Measurements from ENCODE around the gene LANCL3. TPM values are rescaled to one million over a fixed set of nuclear protein-coding genes. Genes with fewer than 3 reads are reported as not detected.
"Not testable (repeated sequence)": the region's sequence is repeated elsewhere in the genome, so short reads cannot be mapped to it uniquely, and the experiment has no call there.

LANCL3 gene
- total RNA-seq = 0.27 TPM

DNA sequence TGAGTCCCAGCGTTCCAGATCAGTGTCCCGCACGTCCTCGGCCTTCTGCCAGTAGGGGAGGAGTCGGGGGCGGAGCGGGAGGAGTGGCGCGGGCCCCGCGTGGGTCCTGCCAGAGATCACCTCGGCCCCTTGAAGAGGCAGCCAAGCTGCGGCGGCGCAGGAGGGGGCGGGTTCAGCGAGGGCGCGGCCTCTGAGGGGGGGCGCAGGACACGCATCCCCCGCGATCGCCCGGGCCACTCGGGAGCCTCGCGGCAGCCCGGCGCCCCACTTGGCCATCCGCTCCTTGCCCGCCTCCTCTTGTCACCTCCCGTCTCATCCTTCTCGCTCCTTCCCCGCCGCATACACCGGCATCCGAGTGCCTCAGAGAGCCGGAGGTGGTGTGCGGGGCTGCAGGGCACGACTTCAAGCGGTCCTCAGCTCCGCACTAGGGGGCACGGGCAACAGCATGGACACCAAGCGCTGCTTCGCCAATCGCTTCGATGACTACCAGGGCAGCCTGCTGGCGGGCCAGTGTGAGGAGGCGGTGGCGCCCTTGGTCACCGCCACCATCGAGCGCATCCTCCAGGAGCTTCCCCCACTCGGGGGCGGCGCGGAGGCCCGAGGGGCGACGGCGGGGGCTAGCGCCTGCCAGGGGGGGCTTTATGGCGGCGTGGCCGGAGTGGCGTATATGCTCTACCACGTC is at the start of gene LANCL3:
LANCL3 (plus strand) TSS at position 236 of the 682 bp plus-strand sequence; CDS start at position 446, 210 bp downstream.
- not testable (repeated sequence) for DNase-seq (ENCODE audit: low read depth in 2 of 3, low spot score in 2 of 3)

DNA sequence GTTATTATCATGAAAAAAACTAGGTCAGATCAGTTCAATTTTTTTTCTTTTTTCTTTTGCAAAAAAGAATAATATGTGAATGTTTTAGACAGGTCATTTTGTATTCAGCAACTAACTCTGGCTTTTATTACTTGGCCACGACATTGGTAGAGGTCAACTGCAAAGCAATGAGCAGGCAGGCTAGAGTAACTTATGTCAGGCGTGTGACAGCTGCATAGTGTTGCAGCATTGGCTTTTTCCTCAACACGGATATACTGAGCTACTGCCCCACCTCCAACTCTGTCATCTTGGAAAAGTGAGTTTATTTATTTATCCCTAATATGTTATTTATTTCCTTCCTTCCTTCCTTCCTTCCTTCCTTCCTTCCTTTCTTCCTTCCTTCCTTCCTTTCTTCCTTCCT is 47.8 kb upstream of the LANCL3 start:
- DNase-seq (ENCODE audit: low read depth in 2 of 3, low spot score in 2 of 3) = not testable (repeated sequence)

- DNase-seq (ENCODE audit: low read depth in 2 of 3, low spot score in 2 of 3) = no peak
These were observed 29.5 kb upstream of the LANCL3 start for GRCh38 chrX:37541991-37542390.

- no peak for DNase-seq (ENCODE audit: low read depth in 2 of 3, low spot score in 2 of 3)
These were observed 28.7 kb upstream of the LANCL3 start for GRCh38 chrX:37542791-37543190.

- no peak for DNase-seq (ENCODE audit: low read depth in 2 of 3, low spot score in 2 of 3)
These were observed 28.1 kb upstream of the LANCL3 start for GRCh38 chrX:37543324-37543723.

DNA sequence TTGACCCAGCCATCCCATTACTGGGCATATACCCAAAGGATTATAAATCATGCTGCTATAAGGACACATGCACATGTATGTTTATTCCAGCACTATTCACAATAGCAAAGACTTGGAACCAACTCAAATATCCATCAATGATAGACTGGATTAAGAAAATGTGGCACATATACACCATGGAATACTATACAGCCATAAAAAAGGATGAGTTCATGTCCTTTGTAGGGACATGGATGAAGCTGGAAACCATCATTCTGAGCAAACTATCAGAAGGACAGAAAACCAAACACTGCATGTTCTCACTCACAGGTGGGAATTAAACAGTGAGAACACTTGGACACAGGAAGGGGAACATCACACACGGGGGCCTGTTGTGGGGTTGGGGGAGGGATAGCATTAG is 26.9 kb upstream of the LANCL3 start:
- DNase-seq (ENCODE audit: low read depth in 2 of 3, low spot score in 2 of 3) = not testable (repeated sequence)

DNA sequence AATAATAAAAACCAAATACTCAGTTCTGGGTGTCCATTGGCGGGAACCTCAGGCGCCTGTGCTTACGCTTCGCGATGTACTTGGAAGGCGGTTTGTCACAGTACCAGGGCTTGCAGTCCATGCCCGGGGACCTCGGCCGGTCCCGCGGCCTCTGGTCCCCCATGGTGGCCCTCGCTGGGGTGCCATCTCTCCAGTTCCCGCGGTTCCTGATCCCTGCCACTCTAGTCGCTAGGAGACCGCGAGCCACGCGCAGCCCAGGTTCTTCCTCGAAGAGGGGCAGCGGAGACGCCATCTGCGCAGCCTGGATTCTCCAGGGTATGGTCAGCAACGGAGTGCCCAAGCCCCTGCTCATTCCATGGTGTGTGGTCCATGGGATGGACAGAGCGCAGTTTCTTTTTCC is 26.4 kb upstream of the LANCL3 start:
- no peak for DNase-seq (ENCODE audit: low read depth in 2 of 3, low spot score in 2 of 3)

DNA sequence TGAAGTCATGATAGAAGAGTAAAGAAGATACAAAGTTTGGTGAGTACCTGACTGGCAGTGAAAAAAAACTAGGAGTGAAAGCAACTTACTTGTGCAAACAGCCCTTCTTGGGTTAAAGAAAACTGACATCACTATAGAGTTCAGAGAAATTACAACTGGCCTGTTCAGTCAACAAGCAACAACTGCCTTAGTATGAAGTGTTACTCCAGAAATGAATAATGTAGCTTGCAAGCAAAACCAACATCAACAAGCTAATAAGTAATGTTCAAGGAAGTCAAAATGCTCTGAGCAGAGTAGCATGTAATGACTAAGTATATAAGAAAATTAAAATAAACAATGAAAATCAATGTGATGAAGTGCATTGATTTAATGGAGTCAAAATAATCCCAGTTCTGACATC is 21.8 kb upstream of the LANCL3 start:
- DNase-seq (ENCODE audit: low read depth in 2 of 3, low spot score in 2 of 3) = not testable (repeated sequence)

DNA sequence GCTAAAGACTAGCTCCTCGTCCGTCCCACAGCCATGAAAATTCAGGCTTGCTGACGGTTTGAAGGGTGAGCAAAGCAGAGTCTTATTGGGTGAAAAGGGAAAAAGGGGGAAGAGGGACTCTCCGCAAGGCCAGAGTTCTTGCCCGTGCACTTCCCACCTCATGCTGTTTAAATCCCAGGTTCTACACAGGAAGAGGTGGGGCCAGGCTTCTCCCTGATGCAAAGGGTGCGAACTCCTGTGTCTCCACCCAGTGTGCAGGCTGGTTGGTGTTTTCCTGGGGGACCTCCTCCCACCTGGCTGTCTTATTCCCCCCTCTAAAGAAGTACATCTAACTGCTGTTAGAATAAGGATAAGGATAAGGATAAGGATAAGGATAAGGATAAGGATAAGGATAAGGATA is 18.0 kb upstream of the LANCL3 start:
- DNase-seq (ENCODE audit: low read depth in 2 of 3, low spot score in 2 of 3) = no peak

DNA sequence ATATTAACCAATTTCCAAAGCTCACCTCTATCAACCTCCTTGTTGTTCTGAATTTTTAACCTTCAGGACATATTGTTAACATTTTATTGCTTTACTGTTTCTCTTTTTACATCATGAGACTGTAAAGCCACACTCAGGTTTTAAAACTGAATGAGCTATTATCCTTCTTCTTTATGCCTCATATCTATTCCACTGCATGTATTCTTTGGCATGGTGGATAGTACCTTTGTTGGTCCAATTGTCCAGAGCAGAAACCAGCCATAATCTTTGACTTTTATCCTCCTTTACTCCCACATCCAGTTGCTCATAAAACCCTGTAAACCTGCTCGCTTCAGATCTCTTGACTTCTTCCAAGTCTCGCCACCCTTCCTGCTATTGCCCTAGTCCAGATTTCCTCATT is 6.2 kb upstream of the LANCL3 start:
- not testable (repeated sequence) for DNase-seq (ENCODE audit: low read depth in 2 of 3, low spot score in 2 of 3)

DNA sequence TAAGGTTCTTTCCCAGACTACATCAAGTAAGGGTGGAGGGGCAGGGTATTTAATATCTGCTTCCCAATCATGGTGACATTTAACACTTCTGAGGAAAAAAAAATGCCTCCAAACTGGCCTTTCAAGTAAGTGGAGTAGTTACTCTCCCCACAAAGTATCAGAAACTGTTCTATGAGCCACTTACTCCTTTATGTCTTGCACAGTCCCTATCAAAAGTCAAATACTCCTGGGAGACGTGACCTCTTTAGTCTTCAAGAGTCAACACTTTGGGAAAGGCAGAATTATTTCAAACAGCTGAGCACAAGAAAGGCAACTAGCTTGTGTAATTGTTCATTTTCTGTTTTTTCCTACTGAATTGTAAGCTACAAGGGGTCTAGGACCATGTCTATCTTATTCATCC is 1.1 kb upstream of the LANCL3 start:
- not testable (repeated sequence) for DNase-seq (ENCODE audit: low read depth in 2 of 3, low spot score in 2 of 3)

- DNase-seq (ENCODE audit: low read depth in 2 of 3, low spot score in 2 of 3) = not testable (repeated sequence)
These were observed 687 bp downstream of the LANCL3 start for GRCh38 chrX:37572108-37572587.

DNA sequence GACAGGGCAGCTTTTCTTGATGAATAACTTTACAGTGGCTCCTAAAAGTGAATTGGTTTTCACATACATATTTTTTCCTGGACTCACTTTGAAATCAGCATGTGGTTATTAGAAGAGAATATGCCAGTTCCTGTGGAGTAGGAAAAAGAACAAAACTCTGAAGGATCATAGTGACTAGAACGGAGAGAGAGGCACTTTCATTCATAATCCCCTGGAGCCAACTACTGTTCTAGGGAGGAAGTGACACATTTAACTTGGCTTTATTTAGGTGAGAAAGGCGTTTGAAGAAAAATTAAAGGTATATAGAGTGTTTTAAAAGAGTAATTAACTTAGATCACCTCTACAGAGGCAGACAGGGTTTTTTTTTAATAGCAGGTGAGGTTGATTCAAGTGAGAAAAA is 1.7 kb downstream of the LANCL3 start:
- not testable (repeated sequence) for DNase-seq (ENCODE audit: low read depth in 2 of 3, low spot score in 2 of 3)

- no peak for DNase-seq (ENCODE audit: low read depth in 2 of 3, low spot score in 2 of 3)
These were observed 6.6 kb downstream of the LANCL3 start for GRCh38 chrX:37578045-37578444.

DNA sequence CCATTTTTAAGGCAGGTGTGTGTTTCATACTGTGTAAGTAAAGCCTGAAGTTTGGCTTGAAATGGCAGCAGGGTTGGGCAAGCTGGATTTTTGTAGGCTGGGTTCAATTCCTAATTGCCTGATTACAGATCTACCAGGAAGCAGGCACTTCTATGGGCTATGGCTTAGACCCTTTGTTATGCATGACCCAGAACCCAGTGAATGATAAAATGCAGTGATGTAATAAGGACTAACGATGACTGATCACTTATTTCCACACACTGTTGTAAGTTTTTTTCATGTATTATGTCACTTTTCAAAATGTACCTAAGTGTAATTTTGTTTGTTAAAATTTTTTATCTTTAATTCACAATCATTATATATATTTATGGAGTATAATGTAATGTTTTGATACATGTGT is 8.6 kb downstream of the LANCL3 start:
- no peak for DNase-seq (ENCODE audit: low read depth in 2 of 3, low spot score in 2 of 3)

DNA sequence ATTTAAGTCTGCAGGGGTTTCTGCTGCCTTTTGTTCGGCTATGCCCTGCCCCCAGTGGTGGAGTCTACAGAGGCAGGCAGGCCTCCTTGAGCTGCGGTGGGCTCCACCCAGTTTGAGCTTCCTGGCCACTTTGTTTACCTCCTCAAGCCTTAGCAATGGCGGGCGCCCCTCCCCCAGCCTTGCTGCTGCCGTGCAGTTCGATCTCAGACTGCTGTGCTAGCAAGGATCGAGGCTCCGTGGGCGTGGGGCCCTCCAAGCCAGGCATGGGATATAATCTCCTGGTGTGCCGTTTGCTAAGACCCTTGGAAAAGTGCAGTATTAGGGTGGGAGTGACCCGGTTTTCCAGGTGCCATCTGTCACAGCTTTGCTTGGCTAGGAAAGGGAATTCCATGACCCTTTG is 15.9 kb downstream of the LANCL3 start:
- not testable (repeated sequence) for DNase-seq (ENCODE audit: low read depth in 2 of 3, low spot score in 2 of 3)

DNA sequence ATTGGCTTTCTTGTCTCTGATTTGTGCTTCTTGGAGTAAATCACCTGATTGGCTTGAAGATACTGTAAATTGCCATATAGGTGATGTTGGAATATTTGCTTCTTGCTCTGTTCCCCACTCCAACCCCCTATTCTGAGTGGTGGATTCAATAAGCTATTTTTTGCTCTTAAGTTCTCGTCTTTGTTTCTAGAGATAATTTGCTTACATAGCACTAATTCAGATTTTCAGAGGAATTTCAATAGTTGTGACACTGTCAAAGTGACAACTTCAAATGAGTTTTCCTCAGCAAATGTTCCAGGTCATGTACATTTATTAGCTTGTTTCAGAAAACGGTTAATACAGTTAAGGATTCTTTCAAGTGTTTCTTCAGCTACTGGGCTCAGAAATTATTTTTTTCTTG is 18.6 kb downstream of the LANCL3 start:
- DNase-seq (ENCODE audit: low read depth in 2 of 3, low spot score in 2 of 3) = no peak

- no peak for DNase-seq (ENCODE audit: low read depth in 2 of 3, low spot score in 2 of 3)
These were observed 23.4 kb downstream of the LANCL3 start for GRCh38 chrX:37594755-37595382.

DNA sequence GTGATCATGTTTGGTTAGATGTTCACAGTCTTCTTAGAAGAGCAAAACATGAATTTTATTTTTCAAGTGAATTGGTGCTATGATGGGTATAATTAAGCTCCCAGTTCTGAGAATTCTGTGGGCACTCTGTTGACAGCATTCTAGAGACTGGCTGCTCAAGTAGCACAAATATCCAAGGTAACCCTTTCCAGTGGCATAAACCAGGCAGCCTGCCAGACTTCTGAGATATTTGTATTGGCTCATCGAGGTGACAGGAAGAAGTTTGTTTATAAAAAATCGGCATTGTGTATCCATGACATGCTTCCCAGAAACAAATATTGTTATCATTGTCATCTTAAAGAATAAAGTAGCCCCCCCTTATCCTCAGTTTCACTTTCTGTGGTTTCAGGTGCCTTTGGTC is 28.3 kb downstream of the LANCL3 start:
- no peak for DNase-seq (ENCODE audit: low read depth in 2 of 3, low spot score in 2 of 3)

DNA sequence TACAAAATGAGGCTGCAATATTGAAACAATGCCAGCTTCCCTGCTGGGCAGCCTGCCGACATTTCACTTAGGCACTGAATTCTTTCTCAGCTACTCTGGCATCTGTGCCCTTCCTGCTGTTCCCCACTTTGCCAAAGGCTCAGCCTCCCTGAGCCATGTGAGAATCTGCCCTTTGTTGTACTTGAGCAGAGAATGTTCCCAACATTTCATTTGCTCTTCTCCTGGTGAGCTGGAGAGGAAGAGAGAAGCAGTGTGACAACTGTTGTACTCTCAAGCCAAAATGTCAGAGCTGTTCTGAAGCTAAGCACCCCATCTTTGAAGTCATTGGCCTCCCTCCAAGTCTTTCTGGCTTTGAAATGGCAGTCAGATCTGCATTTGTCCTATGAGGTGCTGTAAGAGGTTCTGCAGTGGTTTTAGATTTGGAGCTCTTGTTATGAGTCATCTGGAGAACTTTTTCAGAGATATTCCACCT is 32.5 kb downstream of the LANCL3 start:
- no peak for DNase-seq (ENCODE audit: low read depth in 2 of 3, low spot score in 2 of 3)

DNA sequence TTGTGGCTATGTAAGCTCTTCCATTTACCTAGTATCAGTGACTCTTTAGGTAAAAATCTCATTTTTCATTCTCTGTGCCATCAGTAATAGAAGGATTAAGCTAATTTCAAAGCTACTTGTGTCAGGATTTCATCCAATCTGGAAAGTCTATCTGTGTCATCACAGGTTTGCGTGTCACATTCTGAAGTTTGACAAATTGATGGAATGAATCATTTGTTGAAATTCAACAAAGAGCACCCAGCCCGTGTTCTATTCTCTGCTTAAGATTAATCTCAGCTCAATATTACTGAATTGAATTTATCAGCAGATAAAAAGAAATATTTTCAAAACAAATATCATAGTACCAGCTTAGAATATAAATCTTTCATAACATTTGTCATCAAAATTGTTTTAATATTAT is 35.8 kb downstream of the LANCL3 start:
- DNase-seq (ENCODE audit: low read depth in 2 of 3, low spot score in 2 of 3) = no peak

- no peak for DNase-seq (ENCODE audit: low read depth in 2 of 3, low spot score in 2 of 3)
These were observed 36.7 kb downstream of the LANCL3 start for GRCh38 chrX:37608156-37608555.
